OCI-LY3 (cell line): Measurements from ENCODE around the gene FAM50A.

ENCODE experiments used
- H2AFZ ChIP-seq: fragments of 200-600, 300-600 bp; shearing (Covaris generic); 2 replicates; pipeline ENCODE4 v1.6.0; 2014; ENCODE audit warnings: antibody characterized with exemption, low read depth, low read length
- H3K27ac ChIP-seq: fragments of 200-600, 300-600 bp; sonication (generic); 2 replicates; pipeline ENCODE4 v1.5.1; 2014; ENCODE audit warnings: mild to moderate bottlenecking, low read length, moderate library complexity, mixed read lengths
- H3K27me3 ChIP-seq: fragments of 200-600, 300-600 bp; sonication (generic); 2 replicates; pipeline ENCODE4 v1.6.1; 2014; ENCODE audit warnings: low read depth, low read length, mixed read lengths
- H3K36me3 ChIP-seq: fragments of 200-600, 300-600 bp; sonication (generic); replicated peaks from 2 replicates; pipeline ENCODE3; 2014; ENCODE audit warnings: low read depth, low read length, mixed read lengths
- H3K4me1 ChIP-seq: fragments of 300-600, 200-600 bp; sonication (generic); 2 replicates; pipeline ENCODE4 v1.6.1; 2014; ENCODE audit warnings: low read length, mixed read lengths
- H3K4me2 ChIP-seq: fragments of 200-600, 300-600 bp; sonication (generic); 2 replicates; pipeline ENCODE4 v1.6.1; 2014; ENCODE audit warnings: low read length, mixed read lengths
- H3K4me3 ChIP-seq: fragments of 300-600, 200-600 bp; sonication (generic); 2 replicates; pipeline ENCODE4 v1.5.1; 2014; ENCODE audit warnings: antibody characterized with exemption, mild to moderate bottlenecking, low read length, moderate library complexity
- H3K79me2 ChIP-seq: fragments of 300-600, 200-600 bp; shearing (Covaris generic); 2 replicates; pipeline ENCODE4 v1.6.1; 2014; ENCODE audit warnings: mild to moderate bottlenecking, low read length, mixed read lengths
- H3K9ac ChIP-seq: fragments of 300-600, 200-600 bp; shearing (Covaris generic); 2 replicates; pipeline ENCODE4 v1.6.0; 2014; ENCODE audit warnings: mild to moderate bottlenecking, low read length, moderate library complexity
- H3K9me3 ChIP-seq: fragments of 200-600, 300-600 bp; shearing (Covaris generic); 2 replicates; pipeline ENCODE4 v1.6.1; 2014; ENCODE audit warnings: low read length, mixed read lengths; ENCODE audit not compliant: insufficient read depth
- H4K20me1 ChIP-seq: fragments of 200-600, 300-600 bp; sonication (generic); 2 replicates; pipeline ENCODE4 v1.6.1; 2016; ENCODE audit warnings: low read length, mixed read lengths; ENCODE audit not compliant: insufficient read depth
- EZH2phosphoT487 ChIP-seq: fragments of 200-600 bp; shearing (Covaris generic); IDR thresholded peaks from 2 replicates; pipeline ENCODE4 v1.6.1; 2018; ENCODE audit warnings: antibody characterized with exemption, mixed run types, low read depth
- TF ChIP-seq, protein P1 (sequence below): fragments of 200-600, 300-600 bp; sonication (generic); IDR thresholded peaks from 2 replicates; pipeline ENCODE4 v1.5.1; 2014; ENCODE audit warnings: antibody characterized with exemption, low read length, low read depth

The FAM50A gene

DNA sequence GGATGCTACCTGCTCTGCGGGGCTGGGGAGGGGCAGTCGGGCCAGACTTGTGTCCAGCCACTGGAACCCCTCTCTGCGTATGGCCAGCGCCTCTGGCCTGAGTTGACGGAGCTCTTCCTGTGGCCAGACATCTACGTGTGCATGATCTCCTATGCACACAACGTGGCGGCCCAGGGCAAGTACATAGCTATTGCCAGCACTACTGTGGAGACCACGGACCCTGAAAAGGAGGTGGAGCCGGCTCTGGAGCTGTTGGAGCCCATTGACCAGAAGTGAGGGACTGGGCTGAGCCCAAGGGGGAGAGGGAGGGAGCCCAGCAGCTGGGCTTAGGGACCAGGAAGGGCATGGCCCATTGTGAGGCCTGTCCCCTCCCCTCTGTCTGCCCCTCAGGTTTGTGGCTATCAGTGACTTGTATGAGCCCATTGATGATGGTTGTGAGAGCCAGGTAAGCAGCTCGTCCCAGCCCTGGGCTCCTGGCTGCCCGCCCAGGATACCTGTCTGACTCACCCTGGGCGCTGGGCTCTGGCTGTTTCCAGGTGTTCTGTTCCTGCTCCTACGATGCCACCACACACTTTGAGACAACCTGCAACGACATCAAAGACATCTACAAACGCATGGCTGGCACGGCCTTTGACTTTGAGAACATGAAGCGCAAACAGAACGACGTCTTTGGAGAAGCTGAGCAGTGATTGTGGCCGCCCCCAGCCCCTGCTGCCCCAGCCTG lies 1.8 kb upstream of the FAM50A start:
- H3K4me1 ChIP-seq = peaks cover 15% of the 10 kb centered on the region
- TF ChIP-seq, protein P1, sequence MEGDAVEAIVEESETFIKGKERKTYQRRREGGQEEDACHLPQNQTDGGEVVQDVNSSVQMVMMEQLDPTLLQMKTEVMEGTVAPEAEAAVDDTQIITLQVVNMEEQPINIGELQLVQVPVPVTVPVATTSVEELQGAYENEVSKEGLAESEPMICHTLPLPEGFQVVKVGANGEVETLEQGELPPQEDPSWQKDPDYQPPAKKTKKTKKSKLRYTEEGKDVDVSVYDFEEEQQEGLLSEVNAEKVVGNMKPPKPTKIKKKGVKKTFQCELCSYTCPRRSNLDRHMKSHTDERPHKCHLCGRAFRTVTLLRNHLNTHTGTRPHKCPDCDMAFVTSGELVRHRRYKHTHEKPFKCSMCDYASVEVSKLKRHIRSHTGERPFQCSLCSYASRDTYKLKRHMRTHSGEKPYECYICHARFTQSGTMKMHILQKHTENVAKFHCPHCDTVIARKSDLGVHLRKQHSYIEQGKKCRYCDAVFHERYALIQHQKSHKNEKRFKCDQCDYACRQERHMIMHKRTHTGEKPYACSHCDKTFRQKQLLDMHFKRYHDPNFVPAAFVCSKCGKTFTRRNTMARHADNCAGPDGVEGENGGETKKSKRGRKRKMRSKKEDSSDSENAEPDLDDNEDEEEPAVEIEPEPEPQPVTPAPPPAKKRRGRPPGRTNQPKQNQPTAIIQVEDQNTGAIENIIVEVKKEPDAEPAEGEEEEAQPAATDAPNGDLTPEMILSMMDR = no peak
- no peak for TF ChIP-seq EZH2phosphoT487
- H3K9me3 ChIP-seq = no peaks in the 10 kb centered on the region
- H3K9ac ChIP-seq = no peak overlapping the region
- H4K20me1 ChIP-seq = no peaks in the 10 kb centered on the region
- H3K4me2 ChIP-seq = no peak overlapping the region
- no peaks in the 10 kb centered on the region for H3K27me3 ChIP-seq
- no peak overlapping the region for H3K27ac ChIP-seq
- H3K36me3 ChIP-seq = peaks cover 5% of the 10 kb centered on the region
- H3K79me2 ChIP-seq = peaks cover 32% of the 10 kb centered on the region
- H3K4me3 ChIP-seq = no peak overlapping the region
- no peak overlapping the region for H2AFZ ChIP-seq

DNA sequence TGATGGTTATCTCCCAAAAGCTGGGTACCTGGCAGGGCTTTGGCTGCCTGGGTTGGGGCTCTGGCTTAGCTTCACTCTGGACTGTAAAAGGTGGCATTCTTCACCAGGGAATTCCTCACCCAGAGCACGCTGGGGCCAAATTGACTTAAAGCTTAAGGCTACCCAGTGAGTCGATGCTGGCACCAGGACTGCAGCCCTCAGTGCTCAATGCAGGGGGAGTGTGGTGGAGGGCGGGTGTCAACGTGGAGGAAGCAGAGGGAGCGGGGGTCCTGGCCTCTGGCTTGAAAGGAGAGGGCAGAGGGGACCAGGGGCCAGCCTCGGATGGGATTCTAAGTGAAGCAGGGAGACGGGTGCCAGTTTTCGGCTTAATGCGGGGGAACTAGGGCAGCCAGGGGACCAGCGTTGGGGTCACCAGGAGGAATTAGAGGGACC lies 446 bp upstream of the FAM50A start:
- TF ChIP-seq, protein P1 = no peak
- no peak for TF ChIP-seq EZH2phosphoT487
- Histone ChIP-seq H3K4me2 (peak overlapping the region; percentile 89), H3K9me3 (no peaks in the 10 kb centered on the region), H3K36me3 (peaks cover 5% of the 10 kb centered on the region), H3K27ac (peak overlapping the region; percentile 19; the same call in 1 of the 2 replicates), H3K9ac (peak overlapping the region; percentile 64), H4K20me1 (no peaks in the 10 kb centered on the region), H3K27me3 (no peaks in the 10 kb centered on the region), H3K4me1 (peaks cover 9% of the 10 kb centered on the region; the same call in 1 of the 2 replicates), H2AFZ (no peak overlapping the region), H3K79me2 (peaks cover 19% of the 10 kb centered on the region), H3K4me3 (peak overlapping the region; percentile 87)

DNA sequence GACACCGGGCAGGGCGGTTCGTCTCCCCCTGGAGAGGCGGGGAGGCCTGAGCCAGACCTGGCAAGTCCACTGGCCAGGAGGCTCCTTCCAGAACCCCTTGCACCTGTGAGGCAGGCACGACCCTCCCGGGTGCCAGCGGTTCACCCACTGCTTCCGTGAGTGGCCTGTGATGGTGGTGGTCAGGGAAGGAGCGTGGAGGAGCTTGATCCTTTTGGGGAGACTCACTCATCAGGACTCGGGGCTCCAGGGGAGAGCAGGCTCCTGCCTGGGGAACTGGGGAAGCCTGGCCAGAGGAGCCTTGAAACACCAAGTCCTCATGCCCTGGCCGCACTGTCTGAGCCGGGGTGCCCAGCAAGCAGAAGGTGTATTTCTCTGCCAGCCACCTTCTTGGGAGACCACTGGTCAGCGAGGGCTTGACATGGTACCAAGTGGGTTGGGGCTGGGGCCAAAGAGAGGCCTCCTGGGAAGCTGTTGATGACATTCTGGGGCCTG lies 860 bp downstream of the FAM50A start:
- Histone ChIP-seq H3K9ac (peak overlapping the region; percentile 72), H3K4me2 (peak overlapping the region; percentile 80), H2AFZ (no peak overlapping the region), H3K27me3 (no peaks in the 10 kb centered on the region), H3K27ac (0 out of 2 replicates have a peak overlapping the region, but pooled peaks have one; percentile 2), H3K36me3 (no peaks in the 10 kb centered on the region), H4K20me1 (no peaks in the 10 kb centered on the region), H3K9me3 (no peaks in the 10 kb centered on the region), H3K4me3 (peak overlapping the region; percentile 87), H3K4me1 (peaks cover 9% of the 10 kb centered on the region; the same call in 1 of the 2 replicates), H3K79me2 (peaks cover 12% of the 10 kb centered on the region)
- no peak for TF ChIP-seq EZH2phosphoT487
- TF ChIP-seq, protein P1 = no peak

DNA sequence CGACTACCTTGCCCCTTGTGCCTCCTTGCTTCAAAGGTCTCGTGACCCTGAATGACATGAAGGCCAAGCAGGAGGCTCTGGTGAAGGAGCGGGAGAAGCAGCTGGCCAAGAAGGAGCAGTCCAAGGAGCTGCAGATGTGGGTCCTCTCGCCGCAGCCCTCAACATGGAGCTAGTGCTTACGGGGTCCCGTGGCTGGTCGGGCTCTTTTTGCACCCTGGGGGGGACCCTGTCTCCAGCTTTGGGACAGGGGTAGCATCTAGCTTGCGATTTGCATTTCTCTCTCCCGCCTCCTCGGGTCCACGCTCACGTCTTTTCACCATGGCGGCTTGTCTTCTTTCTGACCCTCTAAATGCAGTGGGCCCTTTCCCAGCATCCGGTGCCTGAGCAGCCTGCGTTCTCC lies 1.8 kb downstream of the FAM50A start:
- H3K4me2 ChIP-seq = no peak overlapping the region
- TF ChIP-seq EZH2phosphoT487 = no peak
- TF ChIP-seq, protein P1 = no peak
- no peak overlapping the region for H3K4me3 ChIP-seq

More for the DNA sequence above, 1.8 kb downstream of the FAM50A start:
- H4K20me1 ChIP-seq = no peaks in the 10 kb centered on the region
- peaks cover 12% of the 10 kb centered on the region for H3K79me2 ChIP-seq
- no peak overlapping the region for H3K9ac ChIP-seq
- H3K9me3 ChIP-seq = no peaks in the 10 kb centered on the region
- H3K36me3 ChIP-seq = peaks cover 4% of the 10 kb centered on the region
- H3K4me1 ChIP-seq = peaks cover 9% of the 10 kb centered on the region; the same call in 1 of the 2 replicates
- H3K27ac ChIP-seq = no peak overlapping the region
- no peaks in the 10 kb centered on the region for H3K27me3 ChIP-seq
- no peak overlapping the region for H2AFZ ChIP-seq
